ENCODE measurements around the gene OR9Q1. TPM values are rescaled to one million over a fixed set of nuclear protein-coding genes. Genes with fewer than 3 reads are reported as not detected.
"Not testable (repeated sequence)": the region's sequence is repeated elsewhere in the genome, so short reads cannot be mapped to it uniquely, and the experiment has no call there.

The OR9Q1 gene
- total RNA-seq, 1 donor from 2014 or later: not detected

GRCh38 chr11:58195939-58196338 lies 172.3 kb downstream of the OR9Q1 start:
- DNase-seq (no peak), ATAC-seq (ENCODE audit: poor library complexity) (no peak)
- intact Hi-C loops (cut with DNase I): no loop called here

GRCh38 chr11:58199271-58199670 lies 175.6 kb downstream of the OR9Q1 start:
- DNase-seq (no peak), ATAC-seq (ENCODE audit: poor library complexity) (no peak)
- intact Hi-C loops (cut with DNase I): no loop called here

GRCh38 chr11:58204042-58204441 lies 180.4 kb downstream of the OR9Q1 start, which contains the start of gene OR1S2:
TSS of gene OR1S2 (minus strand) at chr11:58204142. CDS start at chr11:58204142, 0 bp downstream.
- ATAC-seq (ENCODE audit: poor library complexity) (no peak), DNase-seq (no peak)
- intact Hi-C loops (cut with DNase I): no loop called here

GRCh38 chr11:58212420-58212819 lies 188.7 kb downstream of the OR9Q1 start, which contains the start of gene OR1S1:
TSS of gene OR1S1 (plus strand) at chr11:58212720.
- ATAC-seq (ENCODE audit: poor library complexity); intact Hi-C loops (cut with DNase I); DNase-seq: not testable (repeated sequence)

- ATAC-seq (ENCODE audit: poor library complexity) (no peak), DNase-seq (no peak)
- intact Hi-C loops (cut with DNase I): no loop called here
Measured at GRCh38 chr11:58216476-58216875, 192.8 kb downstream of the OR9Q1 start.

GRCh38 chr11:58222721-58223120 lies 199.0 kb downstream of the OR9Q1 start:
- intact Hi-C loops (cut with DNase I): no loop called here
- DNase-seq: no peak
- ATAC-seq (ENCODE audit: poor library complexity): no peak

GRCh38 chr11:58227956-58228615 lies 204.4 kb downstream of the OR9Q1 start:
- DNase-seq (no peak), ATAC-seq (ENCODE audit: poor library complexity) (no peak)

More at GRCh38 chr11:58227956-58228615, 204.4 kb downstream of the OR9Q1 start:
- intact Hi-C loops (cut with DNase I): no loop called here

Other genes with a start within 250 kb of the OR9Q1 start
- not detected for gene OR6Q1, start 7.1 kb downstream of the OR9Q1 start, total RNA-seq
- gene OR9I1, start 101.6 kb downstream of the OR9Q1 start, total RNA-seq: not detected
- not detected for gene OR9Q2, start 165.2 kb downstream of the OR9Q1 start, total RNA-seq
- gene OR1S2, start 180.3 kb downstream of the OR9Q1 start, total RNA-seq: not detected
- gene OR1S1, start 188.8 kb downstream of the OR9Q1 start, total RNA-seq: not detected
- not detected for gene OR10Q1, start 205.0 kb downstream of the OR9Q1 start, total RNA-seq
- not detected for gene OR10W1, start 244.4 kb downstream of the OR9Q1 start, total RNA-seq

Data from Right ventricle myocardium superior (tissue), 1 donor.